ENCODE data around the gene EBP. TPM values are rescaled to one million over a fixed set of nuclear protein-coding genes. Genes with fewer than 3 reads are reported as not detected.
A peak's percentile ranks its signal among the peaks of the same experiment; 100 is the strongest.

EBP gene
- total RNA-seq, 1 donor from 2014 or later = 66.0 TPM

- H3K79me2 ChIP-seq (ENCODE audit: insufficient read depth, low read length) = peaks cover 35% of the 10 kb centered on the region
- Mint-ChIP-seq H3K36me3 (ENCODE audit: low read depth, unreplicated experiment) (no peaks in the 10 kb centered on the region), H3K9me3 (ENCODE audit: unreplicated experiment) (peaks cover 2% of the 10 kb centered on the region), H3K27ac (ENCODE audit: unreplicated experiment) (peak overlapping the region; percentile 83), H3K4me3 (ENCODE audit: unreplicated experiment) (no peak overlapping the region), H3K4me1 (ENCODE audit: low read depth, unreplicated experiment) (peaks cover 17% of the 10 kb centered on the region), H3K27me3 (ENCODE audit: low read depth, unreplicated experiment) (no peaks in the 10 kb centered on the region)
- no peaks in the 10 kb centered on the region for H3K36me3 ChIP-seq (ENCODE audit: insufficient read depth, low read length)
- no peak for DNase-seq (ENCODE audit: low read depth)
- H4K20me1 ChIP-seq (ENCODE audit: insufficient read depth, low read length) = peaks cover 15% of the 10 kb centered on the region
- peak overlapping the region; percentile 33 for H3K27ac ChIP-seq (ENCODE audit: low read depth, low read length)
- FAIRE-seq = peak; percentile 60
- peaks cover 10% of the 10 kb centered on the region for H3K4me1 ChIP-seq (ENCODE audit: insufficient read depth, low read length)
- no peaks in the 10 kb centered on the region for H3K9me3 ChIP-seq (ENCODE audit: insufficient read depth, low read depth, low read length)
- H3K27me3 ChIP-seq (ENCODE audit: insufficient read depth, low read length) = no peaks in the 10 kb centered on the region
- H3K4me2 ChIP-seq (ENCODE audit: low read length) = peak overlapping the region; percentile 15
- no peak overlapping the region for H2AFZ ChIP-seq (ENCODE audit: low read depth, low read length)
- H3K4me3 ChIP-seq (ENCODE audit: insufficient read depth, low read depth, low read length) = no peak overlapping the region
- no peak for TF ChIP-seq EZH2 (IDR thresholded peaks at IDR 0.05; ENCODE audit: insufficient read depth, low read length)
- no peak for TF ChIP-seq CTCF (IDR thresholded peaks at IDR 0.05; ENCODE audit: insufficient read depth, low read depth, low read length)
- peak overlapping the region; percentile 23 for H3K9ac ChIP-seq (ENCODE audit: low read length)
These were observed 48.5 kb upstream of the EBP start for GRCh38 chrX:48472851-48473703.

GRCh38 chrX:48473704-48473990, 48.0 kb upstream of the EBP start:
- Histone ChIP-seq H4K20me1 (ENCODE audit: insufficient read depth, low read length) (peaks cover 21% of the 10 kb centered on the region), H3K36me3 (ENCODE audit: insufficient read depth, low read length) (no peaks in the 10 kb centered on the region), H3K27ac (ENCODE audit: low read depth, low read length) (peak overlapping the region; percentile 33), H3K79me2 (ENCODE audit: insufficient read depth, low read length) (peaks cover 40% of the 10 kb centered on the region), H3K4me1 (ENCODE audit: insufficient read depth, low read length) (peaks cover 10% of the 10 kb centered on the region), H2AFZ (ENCODE audit: low read depth, low read length) (peak overlapping the region; percentile 41), H3K4me3 (ENCODE audit: insufficient read depth, low read depth, low read length) (no peak overlapping the region), H3K9me3 (ENCODE audit: insufficient read depth, low read depth, low read length) (no peaks in the 10 kb centered on the region), H3K4me2 (ENCODE audit: low read length) (no peak overlapping the region), H3K9ac (ENCODE audit: low read length) (peak overlapping the region; percentile 23), H3K27me3 (ENCODE audit: insufficient read depth, low read length) (no peaks in the 10 kb centered on the region)
- no peaks in the 10 kb centered on the region for H3K27me3 Mint-ChIP-seq (ENCODE audit: low read depth, unreplicated experiment)
- TF ChIP-seq EZH2 (IDR thresholded peaks at IDR 0.05; ENCODE audit: insufficient read depth, low read length) (no peak), CTCF (IDR thresholded peaks at IDR 0.05; ENCODE audit: insufficient read depth, low read depth, low read length) (no peak)
- DNase-seq (ENCODE audit: low read depth) = no peak
- no peak overlapping the region for H3K4me3 Mint-ChIP-seq (ENCODE audit: unreplicated experiment)
- H3K9me3 Mint-ChIP-seq (ENCODE audit: unreplicated experiment) = peaks cover 2% of the 10 kb centered on the region
- FAIRE-seq = no peak
- H3K4me1 Mint-ChIP-seq (ENCODE audit: low read depth, unreplicated experiment) = peaks cover 17% of the 10 kb centered on the region
- peak overlapping the region; percentile 83 for H3K27ac Mint-ChIP-seq (ENCODE audit: unreplicated experiment)
- no peaks in the 10 kb centered on the region for H3K36me3 Mint-ChIP-seq (ENCODE audit: low read depth, unreplicated experiment)

- Mint-ChIP-seq H3K4me3 (ENCODE audit: unreplicated experiment) (no peak overlapping the region), H3K36me3 (ENCODE audit: low read depth, unreplicated experiment) (no peaks in the 10 kb centered on the region), H3K4me1 (ENCODE audit: low read depth, unreplicated experiment) (peaks cover 17% of the 10 kb centered on the region), H3K9me3 (ENCODE audit: unreplicated experiment) (peaks cover 2% of the 10 kb centered on the region), H3K27me3 (ENCODE audit: low read depth, unreplicated experiment) (no peaks in the 10 kb centered on the region), H3K27ac (ENCODE audit: unreplicated experiment) (peak overlapping the region; percentile 12)
- Histone ChIP-seq H3K9me3 (ENCODE audit: insufficient read depth, low read depth, low read length) (no peaks in the 10 kb centered on the region), H3K36me3 (ENCODE audit: insufficient read depth, low read length) (peaks cover under 1% of the 10 kb centered on the region), H3K4me3 (ENCODE audit: insufficient read depth, low read depth, low read length) (no peak overlapping the region), H3K27ac (ENCODE audit: low read depth, low read length) (peak overlapping the region; percentile 33), H3K79me2 (ENCODE audit: insufficient read depth, low read length) (peaks cover 45% of the 10 kb centered on the region), H4K20me1 (ENCODE audit: insufficient read depth, low read length) (peaks cover 21% of the 10 kb centered on the region), H3K4me1 (ENCODE audit: insufficient read depth, low read length) (peaks cover 10% of the 10 kb centered on the region), H2AFZ (ENCODE audit: low read depth, low read length) (peak overlapping the region; percentile 41), H3K9ac (ENCODE audit: low read length) (peak overlapping the region; percentile 23), H3K4me2 (ENCODE audit: low read length) (no peak overlapping the region), H3K27me3 (ENCODE audit: insufficient read depth, low read length) (no peaks in the 10 kb centered on the region)
- TF ChIP-seq CTCF (IDR thresholded peaks at IDR 0.05; ENCODE audit: insufficient read depth, low read depth, low read length) (peak; percentile 9), EZH2 (IDR thresholded peaks at IDR 0.05; ENCODE audit: insufficient read depth, low read length) (no peak)
- FAIRE-seq (peak; percentile 13), DNase-seq (ENCODE audit: low read depth) (no peak)
These were observed 47.5 kb upstream of the EBP start for GRCh38 chrX:48474127-48474526.
